ENCODE measurements around the gene P2RY8.

- no peak for TF ChIP-seq CTCF (IDR thresholded peaks at IDR 0.05; ENCODE audit: insufficient read depth, low read length)
- TF ChIP-seq POLR2AphosphoS5 (IDR thresholded peaks at IDR 0.05; ENCODE audit: low read depth): no peak
- TF ChIP-seq REST (IDR thresholded peaks at IDR 0.05; ENCODE audit: insufficient replicate concordance, low read depth): no peak
- TF ChIP-seq GABPA (IDR thresholded peaks at IDR 0.05; ENCODE audit: low read depth): no peak
- TF ChIP-seq SPI1 (IDR thresholded peaks at IDR 0.05; ENCODE audit: borderline replicate concordance, low read depth): no peak
Observed at GRCh38 chrX:1561164-1561563, 24.2 kb upstream of the P2RY8 start.
